Measurements from ENCODE around the gene PGAM1.

The PGAM1 gene

GRCh38 chr10:97427571-97428179 is 1.7 kb downstream of the PGAM1 start:
- TF ChIP-seq CTCF (conservative IDR thresholded peaks at IDR 0.05; ENCODE audit: low read depth, low read length), result no peak
- peak overlapping the region; percentile 95 for H3K4me3 ChIP-seq (ENCODE audit: low read length)
- DNase-seq (ENCODE audit: low read depth), result no peak

- TF ChIP-seq CTCF (conservative IDR thresholded peaks at IDR 0.05; ENCODE audit: low read depth, low read length), result no peak
- no peak for DNase-seq (ENCODE audit: low read depth)
- H3K4me3 ChIP-seq (ENCODE audit: low read length), result peak overlapping the region; percentile 95
Observed at GRCh38 chr10:97428572-97428981, 2.6 kb downstream of the PGAM1 start.

GRCh38 chr10:97434055-97434454 is 8.1 kb downstream of the PGAM1 start:
- no peak overlapping the region for H3K4me3 ChIP-seq (ENCODE audit: low read length)
- TF ChIP-seq CTCF (conservative IDR thresholded peaks at IDR 0.05; ENCODE audit: low read depth, low read length), result no peak
- DNase-seq (ENCODE audit: low read depth), result no peak

- H3K4me3 ChIP-seq (ENCODE audit: low read length), result no peak overlapping the region
- DNase-seq (ENCODE audit: low read depth), result no peak
- no peak for TF ChIP-seq CTCF (conservative IDR thresholded peaks at IDR 0.05; ENCODE audit: low read depth, low read length)
Observed at GRCh38 chr10:97434557-97434956, 8.6 kb downstream of the PGAM1 start.

- TF ChIP-seq CTCF (conservative IDR thresholded peaks at IDR 0.05; ENCODE audit: low read depth, low read length), result no peak
- DNase-seq (ENCODE audit: low read depth), result no peak
Observed at GRCh38 chr10:97435211-97435610, 9.2 kb downstream of the PGAM1 start.

GRCh38 chr10:97442277-97442676 is 16.3 kb downstream of the PGAM1 start:
- TF ChIP-seq CTCF (conservative IDR thresholded peaks at IDR 0.05; ENCODE audit: low read depth, low read length), result no peak
- no peak for DNase-seq (ENCODE audit: low read depth)

More at GRCh38 chr10:97435211-97435610, 9.2 kb downstream of the PGAM1 start:
- H3K4me3 ChIP-seq (ENCODE audit: low read length), result no peak overlapping the region

GRCh38 chr10:97444212-97444611 is 18.2 kb downstream of the PGAM1 start:
- DNase-seq (ENCODE audit: low read depth), result no peak
- no peak overlapping the region for H3K4me3 ChIP-seq (ENCODE audit: low read length)
- TF ChIP-seq CTCF (conservative IDR thresholded peaks at IDR 0.05; ENCODE audit: low read depth, low read length), result no peak

More at GRCh38 chr10:97442277-97442676, 16.3 kb downstream of the PGAM1 start:
- H3K4me3 ChIP-seq (ENCODE audit: low read length), result no peak overlapping the region
